Mucosa of descending colon (tissue), 3 donors: Measurements from ENCODE around the gene CPNE4. TPM values are rescaled to one million over a fixed set of nuclear protein-coding genes. Genes with fewer than 3 reads are reported as not detected.

Experiments
- ATAC-seq: fragments of 200-7000 bp; cut with Tn5 transposase; one replicate; pipeline ENCODE4 v1.9.1; 2020; ENCODE audit warnings: mild to moderate bottlenecking, moderate library complexity
- DNase-seq, 3 donors: peaks; one replicate each; pipeline ENCODE4 v3.0.0-alpha.2; 2020
- H3K36me3 ChIP-seq: fragments of 200-600 bp; one replicate; pipeline ENCODE4 v1.8.0; 2021; ENCODE audit warnings: low read depth, mild to moderate bottlenecking
- H3K4me1 ChIP-seq: fragments of 200-600 bp; one replicate; pipeline ENCODE4 v1.8.0; 2021; ENCODE audit warnings: low read depth, mild to moderate bottlenecking
- H3K4me3 ChIP-seq: fragments of 200-600 bp; one replicate; pipeline ENCODE4 v1.8.0; 2021; ENCODE audit warnings: mild to moderate bottlenecking
- H3K9me3 ChIP-seq: fragments of 200-600 bp; one replicate; pipeline ENCODE4 v1.8.0; 2021; ENCODE audit warnings: mild to moderate bottlenecking
- intact Hi-C, 2 donors: fragments of 100-400 bp; cut with DNase I in 1 of 2; cut with micrococcal nuclease in 1 of 2; formaldehyde crosslinking; loops; one replicate each; pipeline versions ENCODE4 v1.11.0 to v1.11.1; 2022; cut with DNase I, micrococcal nuclease
- total RNA-seq, 3 donors: library from RNA; stranded (reverse); fragmentation: NEBNext Ultra II Directional in 2 of 3; extraction: Animal tissue kit (Norgen Biotek cat#: 25700) in 2 of 3; gene quantifications; one replicate each; pipeline versions ENCODE4 v1.2.1 to v1.2.4, GENCODE V29; 2021 to 2023
- TF ChIP-seq, protein P1 (sequence below): fragments of 200-600 bp; IDR thresholded peaks from one replicate; pipeline ENCODE4 v1.8.0; 2022; ENCODE audit warnings: antibody characterized with exemption, mild to moderate bottlenecking
- donor health status: DM: no; HTN: no; CAD: no; lungs with moderate emphysema.
- donor health status: DM: no; HTN: no; CAD: no.
- donor health status: DM: no; HTN: yes; CAD: no.

CPNE4 gene
- total RNA-seq, 3 donors from 2014 or later = 0.96 to 3.0 (median 1.1) TPM

DNA sequence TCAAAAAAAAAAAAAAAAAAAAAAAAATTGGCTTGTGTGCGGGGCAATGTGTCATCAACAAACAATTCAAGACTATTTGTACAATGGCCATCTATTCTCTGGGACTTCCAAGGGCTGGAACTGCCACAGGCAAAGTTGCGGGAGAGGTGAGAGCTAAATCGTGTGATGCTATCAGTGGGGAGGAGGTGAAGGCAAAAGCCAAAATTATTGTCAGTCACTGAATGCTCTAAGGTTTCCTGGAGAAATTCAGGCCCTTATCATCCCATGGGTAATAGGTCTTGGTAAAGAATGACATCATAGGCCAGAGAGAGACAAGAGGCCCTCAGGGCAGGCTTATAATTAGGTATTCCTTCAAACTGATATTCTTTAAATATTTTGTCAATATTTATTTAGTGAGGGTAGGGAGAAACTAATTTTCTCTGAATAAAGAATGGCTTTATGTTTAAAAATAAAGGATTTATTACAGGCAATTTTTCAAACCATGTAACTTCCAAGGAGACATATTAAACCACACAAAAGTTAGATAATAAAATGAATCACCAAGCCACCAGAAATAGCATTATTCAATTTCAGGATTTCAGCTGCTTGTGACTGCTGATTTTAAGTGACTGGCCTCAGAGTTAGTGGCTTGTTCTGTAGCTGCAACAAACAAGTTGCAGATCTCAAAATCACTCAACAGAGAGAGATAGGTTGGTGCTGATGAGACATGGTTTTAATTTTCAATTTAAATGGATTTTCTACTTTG, 305.7 kb downstream of the CPNE4 start:
- no peak overlapping the region for H3K4me3 ChIP-seq
- TF ChIP-seq, protein P1, sequence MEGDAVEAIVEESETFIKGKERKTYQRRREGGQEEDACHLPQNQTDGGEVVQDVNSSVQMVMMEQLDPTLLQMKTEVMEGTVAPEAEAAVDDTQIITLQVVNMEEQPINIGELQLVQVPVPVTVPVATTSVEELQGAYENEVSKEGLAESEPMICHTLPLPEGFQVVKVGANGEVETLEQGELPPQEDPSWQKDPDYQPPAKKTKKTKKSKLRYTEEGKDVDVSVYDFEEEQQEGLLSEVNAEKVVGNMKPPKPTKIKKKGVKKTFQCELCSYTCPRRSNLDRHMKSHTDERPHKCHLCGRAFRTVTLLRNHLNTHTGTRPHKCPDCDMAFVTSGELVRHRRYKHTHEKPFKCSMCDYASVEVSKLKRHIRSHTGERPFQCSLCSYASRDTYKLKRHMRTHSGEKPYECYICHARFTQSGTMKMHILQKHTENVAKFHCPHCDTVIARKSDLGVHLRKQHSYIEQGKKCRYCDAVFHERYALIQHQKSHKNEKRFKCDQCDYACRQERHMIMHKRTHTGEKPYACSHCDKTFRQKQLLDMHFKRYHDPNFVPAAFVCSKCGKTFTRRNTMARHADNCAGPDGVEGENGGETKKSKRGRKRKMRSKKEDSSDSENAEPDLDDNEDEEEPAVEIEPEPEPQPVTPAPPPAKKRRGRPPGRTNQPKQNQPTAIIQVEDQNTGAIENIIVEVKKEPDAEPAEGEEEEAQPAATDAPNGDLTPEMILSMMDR = no peak
- ATAC-seq (no peak), DNase-seq (no peak)
- no peaks in the 10 kb centered on the region for H3K9me3 ChIP-seq
- intact Hi-C loops = no loop called here
- no peaks in the 10 kb centered on the region for H3K4me1 ChIP-seq
- H3K36me3 ChIP-seq = no peaks in the 10 kb centered on the region

DNA sequence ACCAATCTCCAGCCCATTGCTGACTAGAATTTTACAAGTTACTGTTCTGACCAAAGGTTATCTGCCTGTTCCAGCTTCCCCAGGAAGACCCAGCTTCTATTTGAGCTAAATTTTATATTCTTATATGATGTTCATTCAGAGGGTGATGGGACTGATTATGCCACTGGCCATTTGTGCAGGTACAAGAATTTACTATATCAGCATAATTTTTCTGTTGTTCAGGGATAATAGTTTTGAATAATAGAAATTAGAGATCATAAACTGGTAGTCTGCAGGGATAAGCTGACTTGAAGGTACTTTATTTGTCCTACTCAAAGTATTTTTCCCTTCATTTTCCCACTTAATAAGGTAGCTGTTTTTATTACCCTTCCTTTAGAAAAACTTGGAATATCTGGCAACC, 309.4 kb downstream of the CPNE4 start:
- intact Hi-C loops = no loop called here
- TF ChIP-seq, protein P1 = no peak
- no peak overlapping the region for H3K4me3 ChIP-seq
- H3K9me3 ChIP-seq = no peaks in the 10 kb centered on the region
- no peaks in the 10 kb centered on the region for H3K4me1 ChIP-seq
- DNase-seq = no peak
- no peak for ATAC-seq
- H3K36me3 ChIP-seq = no peaks in the 10 kb centered on the region

DNA sequence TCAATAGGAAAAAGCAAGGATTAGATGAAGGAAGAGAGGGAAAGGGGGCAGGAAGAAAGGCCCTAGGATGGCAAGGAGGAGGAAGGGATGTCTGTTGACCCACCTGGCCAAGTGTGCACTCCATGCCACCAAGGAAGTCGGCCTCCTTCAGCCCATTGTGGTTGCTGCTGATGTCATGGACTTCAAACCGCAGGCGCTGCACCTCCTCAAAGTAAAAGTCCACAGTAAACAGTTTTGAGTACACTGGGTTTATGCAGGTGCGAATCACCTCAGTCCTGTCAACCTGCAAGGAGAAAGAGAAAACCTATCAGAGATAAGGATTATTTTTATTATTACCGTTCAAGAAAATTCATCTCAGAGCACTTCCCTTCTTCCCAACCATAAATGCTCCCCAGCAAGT, 311.5 kb downstream of the CPNE4 start:
- Histone ChIP-seq H3K4me3 (no peak overlapping the region), H3K9me3 (no peaks in the 10 kb centered on the region), H3K4me1 (no peaks in the 10 kb centered on the region), H3K36me3 (no peaks in the 10 kb centered on the region)
- TF ChIP-seq, protein P1 = no peak
- DNase-seq = no peak
- no peak for ATAC-seq
- intact Hi-C loops = no loop called here

DNA sequence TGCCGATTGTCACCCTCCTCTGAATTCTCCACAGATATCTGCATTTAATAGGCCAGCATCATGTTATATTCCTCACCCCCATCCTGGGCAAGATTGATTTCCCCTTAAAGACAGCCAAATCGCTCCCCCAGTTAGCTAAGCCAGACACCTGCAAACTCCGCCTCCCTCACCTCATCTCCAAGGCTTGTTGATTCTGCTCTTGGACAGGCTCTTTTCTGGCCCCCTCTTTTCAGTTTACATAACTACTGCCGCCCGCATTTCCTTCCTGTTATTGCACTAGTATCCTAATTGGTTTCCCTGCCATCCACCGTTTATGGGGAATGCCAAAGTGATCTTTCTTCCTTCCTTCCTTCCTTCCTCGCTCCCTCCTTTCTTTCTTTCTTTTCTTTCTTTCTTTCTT, 317.3 kb downstream of the CPNE4 start:
- no peaks in the 10 kb centered on the region for H3K4me1 ChIP-seq
- no peak for DNase-seq
- H3K4me3 ChIP-seq = no peak overlapping the region
- ATAC-seq = no peak
- no peaks in the 10 kb centered on the region for H3K9me3 ChIP-seq
- intact Hi-C loops = no loop called here
- H3K36me3 ChIP-seq = no peaks in the 10 kb centered on the region
- TF ChIP-seq, protein P1 = no peak

DNA sequence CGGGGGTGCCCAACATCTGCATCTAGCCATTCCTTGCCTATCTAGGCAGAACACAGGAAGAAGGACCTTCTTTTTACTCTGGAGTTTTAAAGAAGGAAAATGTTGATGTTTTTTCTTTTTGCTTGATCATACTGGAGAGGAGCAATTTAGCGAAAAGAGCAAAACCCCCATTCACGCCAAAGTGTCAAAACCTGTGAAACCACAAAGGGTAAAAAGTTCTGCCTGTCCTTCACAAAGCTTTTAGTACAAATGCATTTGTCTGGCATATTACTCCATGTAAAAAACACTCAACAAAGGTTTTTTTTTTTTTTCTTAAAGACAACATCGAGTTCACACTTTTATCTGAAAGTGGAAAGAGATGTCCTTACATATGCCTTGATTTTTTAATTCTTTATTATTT, 317.9 kb downstream of the CPNE4 start:
- DNase-seq = no peak
- TF ChIP-seq, protein P1 = no peak
- H3K4me3 ChIP-seq = no peak overlapping the region
- H3K36me3 ChIP-seq = no peaks in the 10 kb centered on the region
- intact Hi-C loops = no loop called here
- no peaks in the 10 kb centered on the region for H3K4me1 ChIP-seq
- H3K9me3 ChIP-seq = no peaks in the 10 kb centered on the region
- no peak for ATAC-seq
